NCI-H1436 treated with DMSO at 0.1 percent for 48 hours (cell line): ENCODE results near the gene PTK6.
"Not testable (repeated sequence)": the region's sequence is repeated elsewhere in the genome, so short reads cannot be mapped to it uniquely, and the experiment has no call there.

Experiments used
- DNase-seq: peaks from one replicate; lab custom pipeline; 2025; lab: John Stamatoyannopoulos, UW

The PTK6 gene

GRCh38 chr20:63568986-63569949 lies 32.1 kb upstream of the PTK6 start:
- DNase-seq: no peak

- no peak for DNase-seq
Measured at GRCh38 chr20:63568170-63568981, 31.2 kb upstream of the PTK6 start.

DNA sequence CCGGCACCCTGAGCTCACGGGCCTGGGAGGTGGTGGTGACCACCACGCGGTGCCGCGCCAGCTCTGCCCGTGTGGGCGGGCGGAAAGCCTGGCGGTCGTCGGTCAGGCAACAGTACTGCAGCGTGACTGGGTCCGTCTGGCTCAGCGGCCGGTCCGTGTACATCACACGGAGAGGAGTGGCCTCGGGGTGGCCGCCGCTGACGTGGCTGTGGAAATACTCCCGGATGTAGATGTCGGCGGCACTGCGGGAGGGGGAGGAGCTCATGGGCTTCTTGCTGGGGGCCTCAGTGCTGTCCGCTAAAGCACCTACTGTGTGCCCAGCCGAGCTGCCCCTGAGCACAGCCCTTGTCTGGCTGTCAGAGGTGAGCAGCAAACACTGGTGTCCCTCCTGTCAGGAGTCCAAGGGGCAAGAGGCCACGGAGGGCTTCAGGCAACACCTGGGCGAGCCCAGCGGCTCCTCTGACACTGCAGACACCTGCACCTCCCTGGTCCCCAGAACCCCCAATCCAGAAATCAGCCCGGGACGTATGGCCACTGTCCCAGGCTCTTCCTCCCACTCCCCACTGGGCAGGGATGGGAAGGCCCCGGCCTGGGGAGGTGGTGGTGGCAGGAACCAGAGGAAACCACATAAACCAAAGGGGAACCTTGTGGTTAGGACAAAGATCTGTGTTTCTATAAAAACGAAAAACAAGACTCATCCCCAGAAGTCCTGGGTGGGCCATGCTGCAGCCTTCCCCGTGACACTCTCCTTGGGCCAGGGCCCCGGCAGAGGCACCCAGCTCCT lies 30.4 kb upstream of the PTK6 start:
- no peak for DNase-seq

DNA sequence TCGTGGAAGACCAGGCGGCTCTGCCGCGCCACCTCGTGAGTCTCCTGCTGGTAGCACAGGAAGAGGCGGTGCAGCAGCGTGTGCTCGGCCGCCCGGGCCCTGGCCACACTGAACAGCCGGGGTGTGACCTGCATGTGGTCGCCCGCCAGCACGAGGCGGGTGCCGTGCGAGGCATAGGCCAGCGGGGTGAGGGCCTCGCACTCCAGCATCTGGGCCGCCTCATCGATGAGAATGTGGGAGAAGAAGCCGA lies 29.9 kb upstream of the PTK6 start:
- DNase-seq: no peak

DNA sequence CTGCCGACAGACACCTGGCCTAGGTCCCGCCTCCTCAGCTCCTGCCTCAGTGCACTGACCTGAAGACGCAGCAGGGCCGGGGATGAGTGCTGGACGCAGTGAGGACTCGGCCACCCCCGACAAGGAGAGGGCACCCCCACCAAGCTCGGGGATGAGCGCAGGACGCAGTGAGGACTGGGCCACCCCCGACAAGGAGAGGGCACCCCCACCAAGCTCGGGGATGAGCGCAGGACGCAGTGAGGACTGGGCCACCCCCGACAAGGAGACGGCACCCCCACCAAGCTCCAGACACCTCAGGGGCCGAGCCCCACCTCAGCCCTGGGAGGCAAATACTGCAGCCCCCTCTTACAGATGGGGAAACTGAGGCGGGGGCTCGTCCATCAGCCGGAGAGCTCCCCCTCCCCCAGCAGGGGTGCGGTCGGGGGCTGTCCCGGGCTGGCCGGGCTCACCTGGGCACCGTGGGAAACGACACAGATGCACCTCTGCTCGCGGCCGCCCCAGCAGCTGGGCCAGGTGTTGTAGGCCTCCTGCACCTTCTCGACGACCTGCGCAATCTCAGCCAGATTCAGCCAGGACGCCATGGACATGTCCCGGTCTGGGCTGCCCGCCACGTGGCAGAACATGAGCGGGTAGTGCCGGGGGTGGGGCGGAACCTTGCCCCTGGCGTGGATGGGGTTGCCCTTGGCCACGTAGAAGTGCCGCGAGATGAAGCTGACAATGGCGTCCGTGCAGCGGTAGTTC lies 29.4 kb upstream of the PTK6 start:
- no peak for DNase-seq

DNA sequence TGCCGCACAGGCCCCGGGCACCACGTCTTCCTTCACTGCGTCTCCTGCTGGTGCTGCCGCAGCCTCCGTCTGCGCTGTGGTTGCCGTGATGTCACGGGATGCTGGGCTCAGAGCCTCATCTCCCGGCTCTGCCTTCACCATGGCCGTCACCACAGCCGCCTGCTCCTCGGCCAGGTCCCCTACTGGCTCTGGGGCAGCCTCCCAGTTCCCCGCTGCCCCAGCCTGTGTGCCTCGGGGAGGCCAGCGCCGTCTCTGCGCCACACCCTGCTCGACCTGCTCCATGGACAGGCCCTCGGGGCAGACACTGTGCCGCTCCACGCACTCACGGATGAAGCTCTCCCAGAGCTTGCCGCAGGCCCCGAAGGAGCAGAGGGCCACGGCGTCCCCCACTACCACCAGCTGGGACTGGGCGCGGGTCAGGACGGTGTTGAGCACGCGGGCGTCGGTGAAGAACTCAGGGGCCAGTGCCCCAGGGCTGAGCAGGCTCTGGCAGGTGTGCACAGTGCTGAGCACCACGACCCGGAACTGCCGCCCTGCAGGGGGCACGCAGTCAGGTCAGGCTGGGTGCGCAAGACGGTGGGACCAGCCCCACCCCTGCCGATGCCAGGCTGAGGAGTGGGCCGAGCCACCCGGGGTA lies 28.6 kb upstream of the PTK6 start:
- no peak for DNase-seq

- no peak for DNase-seq
Measured at GRCh38 chr20:63565021-63565698, 28.0 kb upstream of the PTK6 start.

GRCh38 chr20:63564036-63564810 lies 27.0 kb upstream of the PTK6 start:
- DNase-seq: no peak

GRCh38 chr20:63563225-63563935 lies 26.2 kb upstream of the PTK6 start:
- DNase-seq: no peak

GRCh38 chr20:63562461-63563224 lies 25.5 kb upstream of the PTK6 start:
- no peak for DNase-seq

DNA sequence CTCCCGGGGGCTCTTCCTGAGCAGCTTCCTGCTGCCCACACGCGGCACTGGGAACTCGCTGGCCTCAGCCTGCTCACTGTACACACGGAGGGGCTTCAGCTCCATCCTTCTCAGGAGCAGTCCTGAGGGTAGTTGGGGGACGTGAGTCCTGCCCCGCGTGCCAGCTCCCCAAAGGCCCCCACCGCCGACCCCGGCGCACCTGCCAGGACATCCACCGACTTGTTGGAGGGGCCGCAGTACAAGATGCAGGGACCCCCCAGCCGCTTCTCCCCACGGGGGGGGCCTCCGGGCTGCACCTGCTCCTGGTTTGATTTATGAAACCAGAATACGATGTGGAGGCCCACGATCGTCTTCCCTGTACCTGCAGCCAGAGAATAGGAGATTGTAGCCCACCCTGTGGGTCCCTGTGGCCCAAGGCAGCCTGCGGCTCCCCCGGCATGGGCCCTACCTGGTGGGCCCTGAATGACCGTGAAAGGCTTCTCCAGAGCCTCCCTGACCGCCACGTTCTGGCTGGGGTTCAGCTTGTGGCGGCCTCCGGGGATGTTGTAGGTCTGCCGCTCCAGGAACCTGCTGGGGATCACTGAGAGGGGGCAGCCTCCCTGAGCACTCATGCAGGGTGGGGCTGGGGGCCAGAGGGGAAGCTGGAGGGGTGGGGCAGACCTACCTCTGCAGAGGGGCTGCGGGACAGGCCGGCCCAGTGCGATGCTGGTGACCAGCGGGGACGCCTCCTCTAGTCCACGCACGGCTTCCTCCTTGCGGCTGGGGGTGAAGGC lies 24.6 kb upstream of the PTK6 start:
- DNase-seq: no peak

DNA sequence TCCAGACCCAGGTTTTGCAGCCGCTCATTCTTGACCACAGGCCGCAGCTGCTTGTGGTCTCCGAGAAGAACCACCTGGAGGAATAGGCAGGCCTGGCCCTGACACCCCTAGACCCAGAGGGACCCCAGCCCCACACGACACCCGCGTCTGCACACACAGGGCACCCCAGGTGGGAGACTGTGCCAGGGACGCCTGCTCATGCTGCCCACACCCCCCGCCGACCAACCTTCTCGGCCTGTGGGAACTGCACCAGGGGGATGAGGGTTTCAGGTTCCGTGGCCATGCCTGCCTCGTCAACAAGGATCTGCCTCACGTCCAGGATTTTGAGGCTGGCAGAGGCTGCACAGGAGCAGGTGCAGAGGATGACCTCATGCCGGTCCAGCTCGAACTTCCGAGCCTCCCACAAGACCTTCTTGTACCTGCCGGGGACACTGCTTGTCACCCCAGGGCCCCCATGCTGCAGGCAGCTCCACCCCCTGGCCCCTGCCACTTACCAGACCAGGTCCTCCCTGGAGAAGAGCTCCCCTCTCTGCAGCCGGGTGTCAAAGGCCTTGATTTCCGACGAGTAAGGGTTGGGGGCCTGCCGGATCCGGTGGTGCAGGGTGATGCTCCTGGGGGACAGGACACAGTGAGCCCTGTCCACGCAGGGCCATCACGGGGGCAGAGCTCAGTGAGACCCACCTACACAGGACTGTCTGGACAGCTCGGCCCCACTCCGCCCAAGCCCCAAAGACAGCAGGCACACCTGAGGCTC lies 23.9 kb upstream of the PTK6 start:
- no peak for DNase-seq

- DNase-seq: no peak
Measured at GRCh38 chr20:63560333-63560805, 23.2 kb upstream of the PTK6 start.

- not testable (repeated sequence) for DNase-seq
Measured at GRCh38 chr20:63559485-63560332, 22.5 kb upstream of the PTK6 start.

- DNase-seq: no peak
Measured at GRCh38 chr20:63558804-63559484, 21.8 kb upstream of the PTK6 start.
